Putamen (tissue), 1 donor: Measurements from ENCODE around the gene SCYGR3.

Experiments used
- DNase-seq: peaks from one replicate; pipeline ENCODE4 v3.0.0-alpha.2; 2016; ENCODE audit warnings: low spot score

Gene SCYGR3

GRCh38 chr2:227614740-227615139 is at the start of gene SCYGR3:
Gene SCYGR3 (minus strand): TSS chr2:227614840. CDS start chr2:227614840, 0 bp downstream.
- DNase-seq = no peak

- no peak for DNase-seq
Measured at GRCh38 chr2:227661827-227662226, 47.2 kb upstream of the SCYGR3 start.

- no peak for DNase-seq
Measured at GRCh38 chr2:227661025-227661649, 46.5 kb upstream of the SCYGR3 start.

GRCh38 chr2:227657199-227657845 is 42.7 kb upstream of the SCYGR3 start:
- DNase-seq = no peak

- DNase-seq = no peak
Measured at GRCh38 chr2:227655454-227655853, 40.8 kb upstream of the SCYGR3 start.

- DNase-seq = no peak
Measured at GRCh38 chr2:227654426-227654825, 39.8 kb upstream of the SCYGR3 start.

GRCh38 chr2:227653419-227653818 is 38.8 kb upstream of the SCYGR3 start:
- DNase-seq = no peak

- peak; percentile 3 for DNase-seq
Measured at GRCh38 chr2:227643990-227644551, 29.4 kb upstream of the SCYGR3 start.

- no peak for DNase-seq
Measured at GRCh38 chr2:227642656-227643055, 28.0 kb upstream of the SCYGR3 start.

- no peak for DNase-seq
Measured at GRCh38 chr2:227634201-227634600, 19.6 kb upstream of the SCYGR3 start.

GRCh38 chr2:227632827-227633226 is 18.2 kb upstream of the SCYGR3 start:
- DNase-seq = no peak

- DNase-seq = peak; percentile 8
Measured at GRCh38 chr2:227630322-227630721, 15.7 kb upstream of the SCYGR3 start.

GRCh38 chr2:227629435-227629834 is 14.8 kb upstream of the SCYGR3 start:
- no peak for DNase-seq

- no peak for DNase-seq
Measured at GRCh38 chr2:227627769-227628168, 13.1 kb upstream of the SCYGR3 start.

- DNase-seq = no peak
Measured at GRCh38 chr2:227626580-227627151, 12.0 kb upstream of the SCYGR3 start.

GRCh38 chr2:227625420-227625819 is 10.8 kb upstream of the SCYGR3 start:
- DNase-seq = no peak

GRCh38 chr2:227623226-227623625 is 8.6 kb upstream of the SCYGR3 start:
- DNase-seq = no peak

GRCh38 chr2:227617316-227618230 is 2.9 kb upstream of the SCYGR3 start, which contains the start of gene SCYGR4:
Gene SCYGR4 (plus strand): TSS chr2:227617498. CDS start chr2:227617498, 0 bp downstream.
- no peak for DNase-seq

- DNase-seq = no peak
Measured at GRCh38 chr2:227616631-227617030, 2.0 kb upstream of the SCYGR3 start.

GRCh38 chr2:227615906-227616305 is 1.3 kb upstream of the SCYGR3 start:
- no peak for DNase-seq

GRCh38 chr2:227615181-227615580 is 541 bp upstream of the SCYGR3 start:
- DNase-seq = no peak

GRCh38 chr2:227614246-227614645 is 394 bp downstream of the SCYGR3 start:
- no peak for DNase-seq
